GM15510 (cell line): Measurements from ENCODE around the gene FIGNL1.

Experiments used
- POLR2A ChIP-seq: IDR thresholded peaks from 3 replicates; pipeline ENCODE4 v1.6.1; 2011; ENCODE audit warnings: borderline replicate concordance; ENCODE audit not compliant: insufficient read length; ENCODE audit errors: extremely low read depth

The FIGNL1 gene

GRCh38 chr7:50449881-50450589 is at the start of gene FIGNL1:
Gene FIGNL1 (minus strand): TSS chr7:50450350. CDS start chr7:50447287, 3,063 bp downstream.
- peak; percentile 91 for TF ChIP-seq POLR2A

GRCh38 chr7:50499092-50499491 is 48.9 kb upstream of the FIGNL1 start:
- TF ChIP-seq POLR2A = no peak

- no peak for TF ChIP-seq POLR2A
These were observed 47.8 kb upstream of the FIGNL1 start for GRCh38 chr7:50497968-50498367.

- TF ChIP-seq POLR2A = no peak
These were observed 47.0 kb upstream of the FIGNL1 start for GRCh38 chr7:50497068-50497642.

GRCh38 chr7:50496569-50496968 is 46.4 kb upstream of the FIGNL1 start:
- no peak for TF ChIP-seq POLR2A

GRCh38 chr7:50495746-50496145 is 45.6 kb upstream of the FIGNL1 start:
- no peak for TF ChIP-seq POLR2A

- no peak for TF ChIP-seq POLR2A
These were observed 42.8 kb upstream of the FIGNL1 start for GRCh38 chr7:50492770-50493519.

- no peak for TF ChIP-seq POLR2A
These were observed 41.8 kb upstream of the FIGNL1 start for GRCh38 chr7:50491943-50492342.

GRCh38 chr7:50491209-50491608 is 41.1 kb upstream of the FIGNL1 start:
- no peak for TF ChIP-seq POLR2A

GRCh38 chr7:50488379-50488778 is 38.2 kb upstream of the FIGNL1 start:
- no peak for TF ChIP-seq POLR2A

- TF ChIP-seq POLR2A = no peak
These were observed 36.4 kb upstream of the FIGNL1 start for GRCh38 chr7:50486512-50486911.

GRCh38 chr7:50481867-50482266 is 31.7 kb upstream of the FIGNL1 start:
- TF ChIP-seq POLR2A = no peak

GRCh38 chr7:50480797-50481196 is 30.6 kb upstream of the FIGNL1 start:
- no peak for TF ChIP-seq POLR2A

GRCh38 chr7:50479743-50480517 is 29.8 kb upstream of the FIGNL1 start:
- no peak for TF ChIP-seq POLR2A

- no peak for TF ChIP-seq POLR2A
These were observed 27.5 kb upstream of the FIGNL1 start for GRCh38 chr7:50477640-50478039.
